Astrocyte of the spinal cord (primary cell): ENCODE results near the gene OR56B4.

ENCODE experiments used
- DNase-seq: peaks from one replicate; pipeline ENCODE4 v3.0.0; 2011; ENCODE audit warnings: low read depth, low spot score
- H3K4me3 ChIP-seq: 2 replicates; pipeline ENCODE4 v1.5.1; 2011; ENCODE audit warnings: low read depth, mild to moderate bottlenecking, low read length, moderate library complexity
- in situ Hi-C: cut with HindIII; loops from 2 replicates; pipeline ENCODE4 v1.10.0; 2017; ENCODE audit warnings: low sequenced_read_pairs
- TF ChIP-seq, protein P1 (sequence below): IDR thresholded peaks from 2 replicates; pipeline ENCODE4 v1.5.1; 2012; ENCODE audit warnings: low read depth, mild to moderate bottlenecking, low read length, inconsistent platforms

The OR56B4 gene

DNA sequence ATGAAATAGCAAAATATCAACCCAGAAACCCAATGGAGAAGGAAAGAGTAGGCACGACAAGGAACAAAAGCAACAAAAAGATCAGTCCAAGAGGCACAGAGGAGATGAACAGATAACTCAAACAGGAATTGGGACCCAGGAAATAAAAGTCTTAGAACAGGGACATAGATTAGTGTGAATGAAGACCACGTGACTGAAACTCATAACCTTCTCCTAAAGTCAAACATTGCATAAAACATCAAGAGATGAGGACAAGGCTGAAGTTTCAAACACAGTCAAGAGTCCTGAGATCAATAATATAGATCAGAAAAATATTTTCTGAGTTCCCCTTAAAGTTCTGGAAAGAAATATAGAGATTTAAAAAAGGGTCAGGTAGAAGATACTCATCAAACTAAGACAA, 24.4 kb upstream of the OR56B4 start:
- TF ChIP-seq, protein P1, sequence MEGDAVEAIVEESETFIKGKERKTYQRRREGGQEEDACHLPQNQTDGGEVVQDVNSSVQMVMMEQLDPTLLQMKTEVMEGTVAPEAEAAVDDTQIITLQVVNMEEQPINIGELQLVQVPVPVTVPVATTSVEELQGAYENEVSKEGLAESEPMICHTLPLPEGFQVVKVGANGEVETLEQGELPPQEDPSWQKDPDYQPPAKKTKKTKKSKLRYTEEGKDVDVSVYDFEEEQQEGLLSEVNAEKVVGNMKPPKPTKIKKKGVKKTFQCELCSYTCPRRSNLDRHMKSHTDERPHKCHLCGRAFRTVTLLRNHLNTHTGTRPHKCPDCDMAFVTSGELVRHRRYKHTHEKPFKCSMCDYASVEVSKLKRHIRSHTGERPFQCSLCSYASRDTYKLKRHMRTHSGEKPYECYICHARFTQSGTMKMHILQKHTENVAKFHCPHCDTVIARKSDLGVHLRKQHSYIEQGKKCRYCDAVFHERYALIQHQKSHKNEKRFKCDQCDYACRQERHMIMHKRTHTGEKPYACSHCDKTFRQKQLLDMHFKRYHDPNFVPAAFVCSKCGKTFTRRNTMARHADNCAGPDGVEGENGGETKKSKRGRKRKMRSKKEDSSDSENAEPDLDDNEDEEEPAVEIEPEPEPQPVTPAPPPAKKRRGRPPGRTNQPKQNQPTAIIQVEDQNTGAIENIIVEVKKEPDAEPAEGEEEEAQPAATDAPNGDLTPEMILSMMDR = no peak
- in situ Hi-C loops = no loop called here
- no peak for DNase-seq
- no peak overlapping the region for H3K4me3 ChIP-seq

DNA sequence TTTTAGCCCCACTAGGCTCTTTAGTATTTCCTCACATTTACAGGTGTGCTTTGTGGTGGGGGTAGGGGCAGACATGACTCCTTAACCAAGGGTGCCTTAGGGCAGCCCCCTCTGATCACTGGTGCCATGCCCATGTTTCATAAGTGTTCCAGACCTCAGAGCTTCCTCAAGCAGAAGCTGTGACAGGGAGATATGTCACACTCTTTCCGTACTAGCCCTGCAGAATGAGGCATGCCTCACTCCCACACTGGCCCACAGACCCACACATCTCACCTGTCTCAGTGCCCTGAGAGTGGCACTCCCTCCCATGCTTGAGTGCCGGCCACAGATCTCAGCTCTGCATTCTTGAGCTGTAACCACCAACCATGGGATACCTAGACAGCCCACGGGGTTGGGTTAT, 22.9 kb upstream of the OR56B4 start:
- DNase-seq = no peak
- in situ Hi-C loops = no loop called here
- TF ChIP-seq, protein P1 = no peak
- no peak overlapping the region for H3K4me3 ChIP-seq

DNA sequence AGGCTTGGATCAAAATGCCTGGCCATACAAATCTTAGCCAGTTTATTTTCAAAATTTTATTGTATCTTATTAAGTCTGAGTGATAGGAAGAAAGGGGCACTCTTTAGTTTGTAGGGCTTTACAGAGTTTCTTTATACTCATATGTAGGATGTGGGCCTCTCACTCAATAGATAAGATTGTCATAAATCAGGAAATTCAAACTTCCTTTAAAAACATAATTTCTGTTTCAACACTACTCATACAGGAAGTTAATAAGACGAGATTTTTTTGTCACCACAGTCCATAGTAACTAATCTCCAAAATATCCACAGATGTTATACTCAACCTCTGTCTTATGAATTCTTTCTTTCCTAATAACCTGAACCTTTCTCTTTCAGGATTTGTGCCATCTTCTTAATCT, 13.3 kb upstream of the OR56B4 start:
- DNase-seq = no peak
- TF ChIP-seq, protein P1 = no peak
- H3K4me3 ChIP-seq = no peak overlapping the region
- in situ Hi-C loops = no loop called here

DNA sequence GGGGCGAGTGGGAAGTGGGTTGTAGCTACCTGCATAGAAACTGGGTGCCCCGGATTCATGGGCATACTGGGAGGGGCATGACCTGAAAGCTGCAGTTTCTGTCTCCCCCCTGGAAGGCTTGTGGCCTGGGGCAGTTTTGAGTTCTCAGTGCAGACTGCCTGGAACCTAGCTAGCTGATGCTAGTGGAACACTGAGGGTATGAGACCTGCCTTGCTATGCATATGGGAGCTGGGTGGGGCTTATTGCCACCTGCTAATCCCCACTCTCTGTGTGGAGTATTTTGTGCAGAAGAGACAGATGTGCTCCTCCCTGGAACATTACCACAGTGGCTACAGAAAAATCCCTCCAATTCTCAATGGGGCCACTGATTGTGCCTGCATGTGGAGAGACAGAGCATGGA, 11.7 kb upstream of the OR56B4 start:
- in situ Hi-C loops = no loop called here
- TF ChIP-seq, protein P1 = no peak

DNA sequence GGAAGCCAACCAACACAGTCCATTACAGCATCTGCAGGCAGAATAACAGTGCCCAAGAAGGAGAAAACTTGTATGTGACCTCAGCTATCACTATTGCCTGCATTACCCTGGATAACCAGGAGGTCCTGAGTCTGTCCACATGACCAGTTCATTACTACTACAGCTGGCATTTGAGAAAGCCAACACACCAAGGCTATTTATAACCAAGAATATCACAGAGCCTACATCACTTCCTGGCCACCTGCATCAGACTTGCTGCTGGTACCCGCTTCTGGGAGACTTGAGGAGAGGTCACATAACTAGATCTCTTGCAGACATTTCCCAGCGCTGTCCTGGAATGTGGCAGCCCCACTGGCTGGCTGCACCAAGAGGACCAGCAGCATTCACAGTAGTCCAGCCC, 11.1 kb upstream of the OR56B4 start:
- TF ChIP-seq, protein P1 = no peak
- in situ Hi-C loops = no loop called here
- H3K4me3 ChIP-seq = no peak overlapping the region
- no peak for DNase-seq

More for the DNA sequence above, 11.7 kb upstream of the OR56B4 start:
- H3K4me3 ChIP-seq = no peak overlapping the region
- no peak for DNase-seq

DNA sequence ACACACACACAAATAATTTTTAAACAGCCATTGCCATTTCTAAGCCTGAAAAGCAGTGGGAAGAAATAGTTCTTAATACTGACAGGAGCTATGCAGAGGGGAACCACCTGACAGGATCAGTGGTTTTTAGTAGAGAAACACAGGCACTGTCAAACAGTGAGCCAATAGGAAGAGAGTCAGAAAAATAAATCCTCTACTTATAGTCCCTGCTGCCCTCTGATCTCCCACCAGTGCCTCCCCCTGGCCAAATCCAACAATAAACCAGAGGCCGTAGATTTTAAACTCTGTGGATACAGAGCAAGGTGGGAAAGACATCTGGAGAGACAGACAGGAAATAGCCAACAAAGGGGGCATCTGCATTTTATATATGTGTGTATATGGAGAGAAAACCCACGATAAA, 7.9 kb upstream of the OR56B4 start:
- in situ Hi-C loops = no loop called here
- DNase-seq = no peak

More for the DNA sequence above, 7.9 kb upstream of the OR56B4 start:
- H3K4me3 ChIP-seq = no peak overlapping the region
- TF ChIP-seq, protein P1 = no peak
